Purkinje cell (primary cell): ENCODE data around the gene CYP2C9. TPM values are rescaled to one million over a fixed set of nuclear protein-coding genes. Genes with fewer than 3 reads are reported as not detected.

Source experiments
- polyA plus RNA-seq: library from polyadenylated mRNA; unstranded; fragments of >200 nt; fragmentation: Nextera tagmentation; gene quantifications from 2 replicates; pipeline ENCODE4 v1.2.1, GENCODE V29; 2014

CYP2C9 gene
- 0.66 and 2.0 TPM in 2 replicates for polyA plus RNA-seq

DNA sequence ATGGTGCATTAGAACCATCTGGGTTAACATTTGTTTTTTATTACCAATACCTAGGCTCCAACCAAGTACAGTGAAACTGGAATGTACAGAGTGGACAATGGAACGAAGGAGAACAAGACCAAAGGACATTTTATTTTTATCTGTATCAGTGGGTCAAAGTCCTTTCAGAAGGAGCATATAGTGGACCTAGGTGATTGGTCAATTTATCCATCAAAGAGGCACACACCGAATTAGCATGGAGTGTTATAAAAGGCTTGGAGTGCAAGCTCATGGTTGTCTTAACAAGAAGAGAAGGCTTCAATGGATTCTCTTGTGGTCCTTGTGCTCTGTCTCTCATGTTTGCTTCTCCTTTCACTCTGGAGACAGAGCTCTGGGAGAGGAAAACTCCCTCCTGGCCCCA is at the start of gene CYP2C9:
TSS of gene CYP2C9 (plus strand) at position 276 of the 400 bp plus-strand sequence. CDS start at position 301, 25 bp downstream.

Other genes starting within 250 kb of the CYP2C9 start
- gene CYP2C19, start 176.0 kb upstream of the CYP2C9 start, polyA plus RNA-seq: 0.94 and 2.6 TPM in 2 replicates
- 6.0 and 6.8 TPM in 2 replicates for gene CYP2C8, start 130.8 kb downstream of the CYP2C9 start, polyA plus RNA-seq